Neural progenitor cell (in vitro differentiated cells): ENCODE data around the gene GNRHR.

Experiments used
- CTCF ChIP-seq: fragments of 200-600 bp; sonication (generic); IDR thresholded peaks from 2 replicates; pipeline ENCODE4 v1.5.1; 2017; ENCODE audit warnings: antibody characterized with exemption, mild to moderate bottlenecking
- EZH2 ChIP-seq: fragments of 200-600 bp; sonication (generic); IDR thresholded peaks from 2 replicates; pipeline ENCODE4 v1.6.1; 2017; ENCODE audit warnings: antibody characterized with exemption, mild to moderate bottlenecking, moderate library complexity

- TF ChIP-seq CTCF (no peak), EZH2 (no peak)
These were observed 11.7 kb upstream of the GNRHR start for GRCh38 chr4:67765928-67766327.
